OCI-LY7 (cell line): ENCODE data around the gene ZBTB42.

Experiments used
- CTCF ChIP-seq: fragments of 200-600 bp; sonication (generic); conservative IDR thresholded peaks from 2 replicates; pipeline ENCODE4 v1.5.1; 2014; ENCODE audit warnings: mild to moderate bottlenecking, antibody characterized with exemption, low read length, moderate library complexity, mixed read lengths
- EZH2phosphoT487 ChIP-seq: fragments of 200-600 bp; sonication (generic); IDR thresholded peaks from 2 replicates; pipeline ENCODE4 v1.6.1; 2018; ENCODE audit warnings: low read depth, borderline replicate concordance, mild to moderate bottlenecking, mixed run types, antibody characterized with exemption, low read length, moderate library complexity, mixed read lengths

DNA sequence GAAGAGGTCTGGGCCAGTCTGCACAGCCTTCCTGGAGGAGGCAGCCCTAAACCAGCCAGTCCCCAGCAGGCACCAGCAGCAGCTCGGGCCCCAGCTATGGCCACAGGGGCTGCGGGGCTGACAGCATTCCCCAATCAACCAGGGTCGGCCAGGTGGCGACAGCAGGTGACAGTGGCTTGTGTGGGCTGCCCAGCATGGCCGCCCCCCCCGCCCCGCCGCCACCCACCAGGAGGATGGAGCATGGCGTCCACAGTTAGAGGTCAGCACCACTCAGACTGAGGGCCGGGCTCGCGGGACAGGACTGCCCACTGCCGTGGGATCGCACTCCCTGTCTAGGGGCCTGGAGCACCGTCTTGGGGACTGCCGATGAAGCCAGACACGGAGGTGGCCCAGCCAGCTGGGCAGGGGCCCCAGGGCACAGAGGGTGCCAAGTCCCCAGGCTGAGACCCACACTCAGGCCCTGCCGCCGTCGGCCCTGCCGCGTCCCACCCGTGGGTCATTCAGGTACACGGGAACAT lies 20.3 kb upstream of the ZBTB42 start:
- no peak for TF ChIP-seq CTCF
- no peak for TF ChIP-seq EZH2phosphoT487
